Erythroblast (primary cell): ENCODE data around the gene CEP192.

ENCODE experiments used
- GATA1 ChIP-seq: IDR thresholded peaks from 2 replicates; pipeline ENCODE4 v1.6.1; 2011; ENCODE audit warnings: low read depth, mild to moderate bottlenecking, control low read depth, low read length, moderate library complexity
- POLR2A ChIP-seq: IDR thresholded peaks from 2 replicates; pipeline ENCODE4 v1.6.1; 2011; ENCODE audit warnings: mild to moderate bottlenecking, low read length

GRCh38 chr18:13099113-13099512 lies 108.0 kb downstream of the CEP192 start:
- TF ChIP-seq POLR2A (no peak), GATA1 (no peak)
